A549 (cell line): ENCODE measurements around the gene UMAD1. TPM values are rescaled to one million over a fixed set of nuclear protein-coding genes. Genes with fewer than 3 reads are reported as not detected.

Source experiments
- ATAC-seq, 2 experiments: fragments of 200-7000 bp in 1 of 2; fragments of >200 bp in 1 of 2; cut with Nextera tagmentation in 1 of 2; cut with Tn5 transposase in 1 of 2; 3 replicates each; pipeline versions ENCODE4 v1.8.0 to v1.9.1; 2018 to 2020; ENCODE audit warnings: mild to moderate bottlenecking in 1 of 2, moderate library complexity in 1 of 2
- CTCF ChIA-PET: fragments of 300-600 bp; sonication (Branson Sonifier 250); formaldehyde crosslinking; extraction: SDS; loops from one replicate; lab custom pipeline; 2021; ENCODE audit warnings: antibody characterized with exemption, inconsistent platforms; lab: Yijun Ruan, JAX
- POLR2A ChIA-PET: fragments of 350-600 bp; formaldehyde crosslinking; extraction: SDS; loops from one replicate; lab custom pipeline; 2021; ENCODE audit warnings: antibody characterized with exemption, inconsistent platforms; lab: Yijun Ruan, JAX
- DNase-seq, 2 experiments: peaks; one replicate each; pipeline versions ENCODE4 v3.0.0 to v3.0.0-alpha.2; 2011 to 2016; ENCODE audit warnings: low read depth in 1 of 2, low spot score in 1 of 2
- FAIRE-seq: peaks from 2 replicates; lab custom pipeline; 2011; peaks lifted over from hg19 to GRCh38; lab: Jason Lieb, UNC
- H3K27ac ChIP-seq, 2 experiments: fragments of >200 bp; sonication (Bioruptor Twin); formaldehyde crosslinking; 3 replicates each; pipeline ENCODE4 v1.5.1; 2016 to 2017
- H3K4me1 ChIP-seq: fragments of >200 bp; sonication (Bioruptor Twin); formaldehyde crosslinking; 3 replicates; pipeline ENCODE4 v1.6.1; 2016
- H3K4me2 ChIP-seq: fragments of >200 bp; sonication (Bioruptor Twin); formaldehyde crosslinking; 3 replicates; pipeline ENCODE4 v1.6.1; 2016
- H3K4me3 ChIP-seq: fragments of >200 bp; sonication (Bioruptor Twin); formaldehyde crosslinking; 3 replicates; pipeline ENCODE4 v1.5.1; 2016
- H3K9me3 ChIP-seq: fragments of >200 bp; sonication (Bioruptor Twin); formaldehyde crosslinking; 3 replicates; pipeline ENCODE4 v1.6.1; 2016
- CBX8 ChIP-seq: fragments of 200-600 bp; sonication (generic); IDR thresholded peaks from 2 replicates; pipeline ENCODE4 v1.6.1; 2016
- EHF ChIP-seq: fragments of 250-450 bp; sonication (Bioruptor Pico); IDR thresholded peaks from 2 replicates; pipeline ENCODE4 v1.5.0; 2020; ENCODE audit warnings: mild to moderate bottlenecking
- EP300 ChIP-seq, 2 experiments: fragments of >200 bp; sonication (Bioruptor Twin); formaldehyde crosslinking; IDR thresholded peaks; 2 replicates in 1 of 2; 3 replicates in 1 of 2; pipeline ENCODE4 v1.6.1; 2016 to 2017
- ESRRA ChIP-seq: fragments of 150-350 bp; IDR thresholded peaks from 2 replicates; pipeline ENCODE4 v1.6.1; 2014; ENCODE audit warnings: mild to moderate bottlenecking, low read length, borderline replicate concordance
- FOSB ChIP-seq: fragments of 250-450 bp; sonication (Bioruptor Pico); IDR thresholded peaks from 2 replicates; pipeline ENCODE4 v1.5.0; 2020; ENCODE audit warnings: mild to moderate bottlenecking, moderate library complexity
- FOSL2 ChIP-seq, 2 experiments: fragments of 450-650 bp in 1 of 2; fragments of >200 bp in 1 of 2; sonication (Bioruptor Twin) in 1 of 2; formaldehyde crosslinking; IDR thresholded peaks; 2 replicates each; pipeline versions ENCODE4 v1.5.0 to v1.6.1; 2016 to 2020; ENCODE audit warnings: mild to moderate bottlenecking in 1 of 2, moderate library complexity in 1 of 2
- GATA3 ChIP-seq: IDR thresholded peaks from 2 replicates; pipeline ENCODE4 v1.6.1; 2012; ENCODE audit warnings: borderline replicate concordance
- HEYL ChIP-seq: fragments of 250-450 bp; sonication (Bioruptor Pico); IDR thresholded peaks from 2 replicates; pipeline ENCODE4 v1.8.0; 2021; ENCODE audit warnings: mild to moderate bottlenecking, moderate library complexity
- NFE2L2 ChIP-seq: fragments of 150-350 bp; conservative IDR thresholded peaks from 2 replicates; pipeline ENCODE4 v1.6.1; 2014; ENCODE audit warnings: low read length
- NPAS2 ChIP-seq: fragments of 250-450 bp; sonication (Bioruptor Pico); IDR thresholded peaks from 2 replicates; pipeline ENCODE4 v1.8.0; 2022; ENCODE audit warnings: mild to moderate bottlenecking, moderate library complexity, borderline replicate concordance
- NR3C1 ChIP-seq: fragments of >200 bp; sonication (Bioruptor Twin); formaldehyde crosslinking; IDR thresholded peaks from 3 replicates; pipeline ENCODE4 v1.6.1; 2017
- POLR2A ChIP-seq: IDR thresholded peaks from 2 replicates; pipeline ENCODE4 v1.6.1; 2012; ENCODE audit warnings: mild to moderate bottlenecking, low read length
- RCOR1 ChIP-seq: fragments of 150-350 bp; IDR thresholded peaks from 2 replicates; pipeline ENCODE4 v1.6.1; 2014; ENCODE audit warnings: antibody characterized with exemption, low read length, low read depth
- SMC3 ChIP-seq: fragments of >200 bp; sonication (Bioruptor Twin); formaldehyde crosslinking; IDR thresholded peaks from 3 replicates; pipeline ENCODE4 v1.6.1; 2018; ENCODE audit warnings: inconsistent platforms
- TFCP2L1 ChIP-seq: fragments of 250-450 bp; sonication (Bioruptor Pico); IDR thresholded peaks from 2 replicates; pipeline ENCODE4 v1.5.0; 2021; ENCODE audit warnings: mild to moderate bottlenecking
- TP53 ChIP-seq: fragments of 250-450 bp; sonication (Bioruptor Pico); IDR thresholded peaks from 2 replicates; pipeline ENCODE4 v1.5.0; 2021; ENCODE audit warnings: mild to moderate bottlenecking, moderate library complexity
- ZFP36 ChIP-seq: fragments of 450-650 bp; IDR thresholded peaks from 2 replicates; pipeline ENCODE4 v1.6.1; 2014; ENCODE audit warnings: borderline replicate concordance; ENCODE audit not compliant: partially characterized antibody
- ZNF302 ChIP-seq: fragments of 250-450 bp; sonication (Bioruptor Pico); IDR thresholded peaks from 2 replicates; pipeline ENCODE4 v1.9.0; 2021; ENCODE audit warnings: inconsistent platforms, mild to moderate bottlenecking, moderate library complexity
- WGBS: methylation state at CpG from one replicate; pipeline ENCODE4 v1.1.6; 2017; ENCODE audit errors: missing lambda C conversion rate; 5-methylcytosine and 5-hydroxymethylcytosine counted together
- polyA plus RNA-seq, 4 experiments: library from polyadenylated mRNA; depleted of rRNA in 3 of 4; stranded (reverse); fragments of >200 nt; fragmentation: RNase III in 1 of 4; extraction: RNeasy Plus Mini Kit Qiagen cat#74134 plus additional on column Dnase treatment in 1 of 4; gene quantifications; 2 replicates in 3 of 4; 3 replicates in 1 of 4; pipeline ENCODE4 v1.2.3, GENCODE V29; 2011 to 2017
- TF ChIP-seq, protein P1 (sequence below): IDR thresholded peaks from 2 replicates; pipeline ENCODE4 v1.6.1; 2012
- TF ChIP-seq, protein P2 (sequence below): fragments of >200 bp; sonication (Bioruptor Twin); formaldehyde crosslinking; IDR thresholded peaks from 3 replicates; pipeline ENCODE4 v1.5.1; 2016
- TF ChIP-seq, protein P3 (sequence below): fragments of 450-650 bp; IDR thresholded peaks from 2 replicates; pipeline ENCODE4 v1.6.1; 2014; ENCODE audit warnings: antibody characterized with exemption
- TF ChIP-seq, protein P4 (sequence below): fragments of 250-450 bp; sonication (Bioruptor Pico); IDR thresholded peaks from 2 replicates; pipeline ENCODE4 v1.5.0; 2020; ENCODE audit warnings: low read depth, mild to moderate bottlenecking, moderate library complexity
- TF ChIP-seq, protein P5 (sequence below): fragments of 250-450 bp; sonication (Bioruptor Pico); IDR thresholded peaks from 2 replicates; pipeline ENCODE4 v1.5.0; 2021; ENCODE audit warnings: mild to moderate bottlenecking, moderate library complexity, borderline replicate concordance
- TF ChIP-seq, protein P6 (sequence below): IDR thresholded peaks from 2 replicates; pipeline ENCODE4 v1.6.1; 2012; ENCODE audit warnings: low read depth, borderline replicate concordance

UMAD1 gene
- polyA plus RNA-seq, 2 of the 4 experiments (the other 2 are of a cell fraction), result 21.4 to 46.4 TPM

DNA sequence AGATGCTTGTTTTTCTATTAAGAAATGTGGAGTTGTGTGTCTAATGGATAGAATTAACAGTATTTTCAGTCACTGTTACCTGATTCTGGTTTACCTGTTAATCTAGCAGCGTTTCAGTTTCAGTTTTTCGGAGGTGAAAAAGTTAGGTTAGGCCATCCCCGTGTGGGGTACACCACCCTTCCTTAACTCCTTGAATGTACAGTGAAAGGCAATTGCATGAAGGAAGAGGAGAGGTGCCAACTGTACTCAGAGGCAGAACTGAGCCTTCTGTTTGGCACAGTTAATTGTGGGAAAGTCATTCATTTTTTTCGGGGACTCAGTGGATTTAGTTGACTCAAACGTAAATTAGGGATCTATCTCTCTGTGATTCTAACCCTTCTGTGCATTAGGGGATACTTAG, 42.3 kb downstream of the UMAD1 start:
- POLR2A ChIA-PET, result no interaction called here
- peaks cover 5% of the 10 kb centered on the region; the same call in 1 of the 3 replicates for H3K4me1 ChIP-seq
- no peak overlapping the region for H3K27ac ChIP-seq
- H3K9me3 ChIP-seq, result no peaks in the 10 kb centered on the region
- no peak overlapping the region for H3K4me2 ChIP-seq
- TF ChIP-seq HEYL, result no peak
- TF ChIP-seq, protein P1, sequence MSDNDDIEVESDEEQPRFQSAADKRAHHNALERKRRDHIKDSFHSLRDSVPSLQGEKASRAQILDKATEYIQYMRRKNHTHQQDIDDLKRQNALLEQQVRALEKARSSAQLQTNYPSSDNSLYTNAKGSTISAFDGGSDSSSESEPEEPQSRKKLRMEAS, result no peak
- no peak for TF ChIP-seq GATA3
- no peak for TF ChIP-seq FOSB (CRISPR knock-in tag)
- TF ChIP-seq NFE2L2, result no peak
- TF ChIP-seq, protein P2, sequence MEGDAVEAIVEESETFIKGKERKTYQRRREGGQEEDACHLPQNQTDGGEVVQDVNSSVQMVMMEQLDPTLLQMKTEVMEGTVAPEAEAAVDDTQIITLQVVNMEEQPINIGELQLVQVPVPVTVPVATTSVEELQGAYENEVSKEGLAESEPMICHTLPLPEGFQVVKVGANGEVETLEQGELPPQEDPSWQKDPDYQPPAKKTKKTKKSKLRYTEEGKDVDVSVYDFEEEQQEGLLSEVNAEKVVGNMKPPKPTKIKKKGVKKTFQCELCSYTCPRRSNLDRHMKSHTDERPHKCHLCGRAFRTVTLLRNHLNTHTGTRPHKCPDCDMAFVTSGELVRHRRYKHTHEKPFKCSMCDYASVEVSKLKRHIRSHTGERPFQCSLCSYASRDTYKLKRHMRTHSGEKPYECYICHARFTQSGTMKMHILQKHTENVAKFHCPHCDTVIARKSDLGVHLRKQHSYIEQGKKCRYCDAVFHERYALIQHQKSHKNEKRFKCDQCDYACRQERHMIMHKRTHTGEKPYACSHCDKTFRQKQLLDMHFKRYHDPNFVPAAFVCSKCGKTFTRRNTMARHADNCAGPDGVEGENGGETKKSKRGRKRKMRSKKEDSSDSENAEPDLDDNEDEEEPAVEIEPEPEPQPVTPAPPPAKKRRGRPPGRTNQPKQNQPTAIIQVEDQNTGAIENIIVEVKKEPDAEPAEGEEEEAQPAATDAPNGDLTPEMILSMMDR, result no peak
- TF ChIP-seq EP300 (IDR thresholded peaks at IDR 0.05), result no peak
- no peak for TF ChIP-seq POLR2A
- TF ChIP-seq ZFP36, result no peak
- TF ChIP-seq ESRRA, result no peak
- no peak for TF ChIP-seq NR3C1
- TF ChIP-seq FOSL2 (IDR thresholded peaks at IDR 0.05), result no peak
- TF ChIP-seq FOSL2 (CRISPR knock-in tag; IDR thresholded peaks at IDR 0.05), result no peak
- no peak for FAIRE-seq
- no peak overlapping the region for H3K4me3 ChIP-seq
- CTCF ChIA-PET, result interaction anchor here (0.6 to 1.9 kb wide), 2 partner anchors 84 to 85 kb away, joined by 4 to 9 read pairs; no protein-coding TSS in a partner anchor
- no peak for ATAC-seq
- DNase-seq, result no peak
- WGBS, result 88% methylated on average over 5 of the region's 5 CpGs

DNA sequence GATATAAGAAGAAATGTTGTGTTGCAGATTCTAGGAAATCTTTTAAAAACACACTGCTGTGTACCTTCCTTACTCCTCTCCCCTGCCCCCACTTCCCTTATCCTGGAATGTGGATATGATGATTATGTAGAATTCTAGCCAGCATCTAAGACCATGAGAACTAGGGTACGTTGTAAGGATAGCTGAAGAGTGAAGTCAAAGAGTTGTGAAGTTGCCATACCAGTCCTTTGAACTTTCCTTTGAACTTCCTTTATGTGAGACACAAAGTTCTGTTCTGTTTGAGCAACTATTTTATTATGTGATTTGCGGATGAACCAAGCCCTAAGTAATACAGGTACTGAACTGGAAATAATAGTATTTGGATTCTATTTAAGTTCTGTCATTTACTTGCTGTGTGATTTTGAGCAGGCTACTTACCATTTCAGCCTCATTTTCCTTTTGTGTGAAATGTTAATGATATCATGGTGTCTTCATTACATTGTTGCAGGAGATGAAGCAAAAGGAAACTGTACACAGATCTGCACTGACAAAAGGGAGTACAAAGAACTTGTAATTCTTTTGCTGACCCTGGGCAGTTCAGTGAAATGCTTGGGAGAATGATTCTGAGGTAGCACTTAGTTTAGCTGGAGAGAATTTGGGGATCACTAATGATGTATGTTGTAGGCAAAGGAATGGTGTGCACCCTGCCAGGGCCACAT, 46.4 kb downstream of the UMAD1 start:
- Histone ChIP-seq H3K4me2 (no peak overlapping the region), H3K4me1 (no peaks in the 10 kb centered on the region), H3K9me3 (no peaks in the 10 kb centered on the region), H3K4me3 (no peak overlapping the region), H3K27ac (no peak overlapping the region)
- TF ChIP-seq, protein P3, sequence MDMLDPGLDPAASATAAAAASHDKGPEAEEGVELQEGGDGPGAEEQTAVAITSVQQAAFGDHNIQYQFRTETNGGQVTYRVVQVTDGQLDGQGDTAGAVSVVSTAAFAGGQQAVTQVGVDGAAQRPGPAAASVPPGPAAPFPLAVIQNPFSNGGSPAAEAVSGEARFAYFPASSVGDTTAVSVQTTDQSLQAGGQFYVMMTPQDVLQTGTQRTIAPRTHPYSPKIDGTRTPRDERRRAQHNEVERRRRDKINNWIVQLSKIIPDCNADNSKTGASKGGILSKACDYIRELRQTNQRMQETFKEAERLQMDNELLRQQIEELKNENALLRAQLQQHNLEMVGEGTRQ, result no peak
- TF ChIP-seq ESRRA (no peak), TFCP2L1 (no peak), EHF (CRISPR knock-in tag) (no peak), RCOR1 (no peak), HEYL (no peak), TP53 (CRISPR knock-in tag) (no peak), ZNF302 (CRISPR knock-in tag) (no peak), NPAS2 (CRISPR knock-in tag) (no peak), SMC3 (no peak), FOSB (CRISPR knock-in tag) (no peak), CBX8 (no peak)
- TF ChIP-seq, protein P4, sequence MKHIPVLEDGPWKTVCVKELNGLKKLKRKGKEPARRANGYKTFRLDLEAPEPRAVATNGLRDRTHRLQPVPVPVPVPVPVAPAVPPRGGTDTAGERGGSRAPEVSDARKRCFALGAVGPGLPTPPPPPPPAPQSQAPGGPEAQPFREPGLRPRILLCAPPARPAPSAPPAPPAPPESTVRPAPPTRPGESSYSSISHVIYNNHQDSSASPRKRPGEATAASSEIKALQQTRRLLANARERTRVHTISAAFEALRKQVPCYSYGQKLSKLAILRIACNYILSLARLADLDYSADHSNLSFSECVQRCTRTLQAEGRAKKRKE (CRISPR knock-in tag), result no peak
- TF ChIP-seq, protein P5, sequence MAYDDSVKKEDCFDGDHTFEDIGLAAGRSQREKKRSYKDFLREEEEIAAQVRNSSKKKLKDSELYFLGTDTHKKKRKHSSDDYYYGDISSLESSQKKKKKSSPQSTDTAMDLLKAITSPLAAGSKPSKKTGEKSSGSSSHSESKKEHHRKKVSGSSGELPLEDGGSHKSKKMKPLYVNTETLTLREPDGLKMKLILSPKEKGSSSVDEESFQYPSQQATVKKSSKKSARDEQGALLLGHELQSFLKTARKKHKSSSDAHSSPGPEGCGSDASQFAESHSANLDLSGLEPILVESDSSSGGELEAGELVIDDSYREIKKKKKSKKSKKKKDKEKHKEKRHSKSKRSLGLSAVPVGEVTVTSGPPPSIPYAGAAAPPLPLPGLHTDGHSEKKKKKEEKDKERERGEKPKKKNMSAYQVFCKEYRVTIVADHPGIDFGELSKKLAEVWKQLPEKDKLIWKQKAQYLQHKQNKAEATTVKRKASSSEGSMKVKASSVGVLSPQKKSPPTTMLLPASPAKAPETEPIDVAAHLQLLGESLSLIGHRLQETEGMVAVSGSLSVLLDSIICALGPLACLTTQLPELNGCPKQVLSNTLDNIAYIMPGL, result no peak
- TF ChIP-seq, protein P6, sequence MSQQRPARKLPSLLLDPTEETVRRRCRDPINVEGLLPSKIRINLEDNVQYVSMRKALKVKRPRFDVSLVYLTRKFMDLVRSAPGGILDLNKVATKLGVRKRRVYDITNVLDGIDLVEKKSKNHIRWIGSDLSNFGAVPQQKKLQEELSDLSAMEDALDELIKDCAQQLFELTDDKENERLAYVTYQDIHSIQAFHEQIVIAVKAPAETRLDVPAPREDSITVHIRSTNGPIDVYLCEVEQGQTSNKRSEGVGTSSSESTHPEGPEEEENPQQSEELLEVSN, result no peak
- ChIA-PET CTCF (interaction anchor here (0.8 to 1.6 kb wide), 3 partner anchors 32 to 75 kb away, joined by 3 to 11 read pairs (median 3); partner anchors contain the start of gene RPA3), POLR2A (no interaction called here)
- FAIRE-seq (no peak), DNase-seq (no peak), ATAC-seq (no peak)
- WGBS, result 82% methylated on average over 2 of the region's 2 CpGs
